ENCODE data around the gene OPRL1.

DNA sequence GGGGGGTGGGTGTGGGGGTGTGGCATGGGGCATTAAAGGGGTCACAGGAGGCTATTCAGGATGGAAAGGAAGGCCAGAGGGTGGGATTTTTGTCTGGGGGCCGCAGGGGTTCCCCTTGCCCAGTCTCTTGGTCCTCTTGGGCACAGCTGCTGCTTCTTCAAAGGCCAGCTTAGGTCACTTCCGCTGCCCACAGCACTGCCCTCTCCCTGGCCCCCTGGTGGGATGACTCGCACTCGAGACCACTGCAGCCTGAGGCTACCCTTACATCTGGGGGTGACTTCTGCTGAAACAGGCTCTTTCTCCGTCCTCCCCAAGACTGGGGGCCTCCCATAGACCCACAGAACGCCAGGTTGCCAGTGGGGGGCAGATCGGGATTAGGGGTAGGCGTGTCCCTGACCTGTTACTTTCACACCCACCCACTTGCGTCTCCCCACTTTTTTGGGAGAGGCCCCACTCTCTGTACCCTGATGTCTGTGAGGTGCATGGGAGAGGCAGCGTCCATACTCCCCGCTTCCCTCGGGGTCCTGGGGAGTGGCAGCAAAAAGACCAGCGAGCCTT is 3.0 kb downstream of the OPRL1 start:
- no peak for TF ChIP-seq POLR2A (IDR thresholded peaks at IDR 0.05)
- TF ChIP-seq, protein P1, sequence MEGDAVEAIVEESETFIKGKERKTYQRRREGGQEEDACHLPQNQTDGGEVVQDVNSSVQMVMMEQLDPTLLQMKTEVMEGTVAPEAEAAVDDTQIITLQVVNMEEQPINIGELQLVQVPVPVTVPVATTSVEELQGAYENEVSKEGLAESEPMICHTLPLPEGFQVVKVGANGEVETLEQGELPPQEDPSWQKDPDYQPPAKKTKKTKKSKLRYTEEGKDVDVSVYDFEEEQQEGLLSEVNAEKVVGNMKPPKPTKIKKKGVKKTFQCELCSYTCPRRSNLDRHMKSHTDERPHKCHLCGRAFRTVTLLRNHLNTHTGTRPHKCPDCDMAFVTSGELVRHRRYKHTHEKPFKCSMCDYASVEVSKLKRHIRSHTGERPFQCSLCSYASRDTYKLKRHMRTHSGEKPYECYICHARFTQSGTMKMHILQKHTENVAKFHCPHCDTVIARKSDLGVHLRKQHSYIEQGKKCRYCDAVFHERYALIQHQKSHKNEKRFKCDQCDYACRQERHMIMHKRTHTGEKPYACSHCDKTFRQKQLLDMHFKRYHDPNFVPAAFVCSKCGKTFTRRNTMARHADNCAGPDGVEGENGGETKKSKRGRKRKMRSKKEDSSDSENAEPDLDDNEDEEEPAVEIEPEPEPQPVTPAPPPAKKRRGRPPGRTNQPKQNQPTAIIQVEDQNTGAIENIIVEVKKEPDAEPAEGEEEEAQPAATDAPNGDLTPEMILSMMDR (IDR thresholded peaks at IDR 0.05): no peak

Data from suprapubic skin (tissue), 3 donors.